Fibroblast of pulmonary artery (primary cell): ENCODE data around the gene SLCO4C1.

ENCODE experiments used
- DNase-seq: peaks from one replicate; pipeline ENCODE4 v3.0.0-alpha.2; 2010; ENCODE audit warnings: low read depth
- H3K4me3 ChIP-seq: replicated peaks from 2 replicates; pipeline ENCODE4 v1.5.1; 2011; ENCODE audit warnings: low read depth, mild to moderate bottlenecking, control low read depth, low read length, moderate library complexity
- CTCF ChIP-seq: IDR thresholded peaks from 2 replicates; pipeline ENCODE4 v1.5.1; 2011; ENCODE audit warnings: mild to moderate bottlenecking, control low read depth, low read length, inconsistent platforms; ENCODE audit errors: missing control alignments

SLCO4C1 gene

DNA sequence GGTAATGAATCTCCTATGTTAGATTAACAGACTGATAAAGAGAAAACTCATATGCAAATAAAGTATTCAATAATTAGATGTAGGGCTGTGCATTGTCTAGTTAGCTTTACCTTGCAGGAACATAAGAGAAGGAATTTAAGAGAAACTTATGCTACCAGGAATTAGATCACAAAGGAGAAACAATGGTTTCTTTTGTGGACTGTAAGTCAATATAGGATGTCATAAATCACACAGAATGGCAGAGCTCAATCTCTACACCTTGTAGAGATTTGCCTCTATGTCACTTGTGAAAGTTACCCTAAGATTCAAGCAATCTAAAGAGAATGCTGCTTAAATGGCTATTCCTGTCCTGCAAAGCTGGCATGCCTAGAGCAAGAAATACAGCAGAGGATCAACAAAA lies 26.0 kb downstream of the SLCO4C1 start:
- TF ChIP-seq CTCF = no peak
- no peak overlapping the region for H3K4me3 ChIP-seq
- no peak for DNase-seq

- no peak overlapping the region for H3K4me3 ChIP-seq
- no peak for DNase-seq
- no peak for TF ChIP-seq CTCF
Observed at GRCh38 chr5:102262688-102263087, 33.4 kb downstream of the SLCO4C1 start.

DNA sequence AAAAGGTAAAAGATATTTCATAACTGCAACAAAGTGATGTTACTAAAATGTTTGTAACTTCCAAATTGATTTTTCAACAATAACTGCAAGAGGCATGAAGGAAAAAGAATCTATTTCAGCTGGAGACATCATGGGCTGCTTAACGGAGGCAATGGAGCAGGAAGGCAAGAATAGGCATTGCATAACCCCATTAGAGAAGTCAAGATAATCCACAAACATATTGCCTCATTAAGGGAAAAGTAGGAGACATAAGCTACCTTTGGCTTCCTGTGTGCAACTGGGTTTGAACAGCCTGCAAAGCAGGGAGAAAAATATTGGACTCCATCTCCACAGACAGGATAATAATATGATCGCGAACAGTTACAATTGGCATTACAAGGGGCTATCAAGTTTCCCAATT lies 46.7 kb downstream of the SLCO4C1 start:
- DNase-seq = no peak
- no peak overlapping the region for H3K4me3 ChIP-seq
- TF ChIP-seq CTCF = no peak

- no peak for DNase-seq
- TF ChIP-seq CTCF = no peak
- H3K4me3 ChIP-seq = no peak overlapping the region
Observed at GRCh38 chr5:102243213-102243612, 52.9 kb downstream of the SLCO4C1 start.

GRCh38 chr5:102241809-102242421 lies 54.2 kb downstream of the SLCO4C1 start:
- TF ChIP-seq CTCF = no peak
- DNase-seq = no peak
- H3K4me3 ChIP-seq = no peak overlapping the region

- DNase-seq = no peak
- no peak overlapping the region for H3K4me3 ChIP-seq
- no peak for TF ChIP-seq CTCF
Observed at GRCh38 chr5:102231693-102232619, 64.1 kb downstream of the SLCO4C1 start.
